ENCODE measurements around the gene DMRTC2. TPM values are rescaled to one million over a fixed set of nuclear protein-coding genes. Genes with fewer than 3 reads are reported as not detected.
A peak's percentile ranks its signal among the peaks of the same experiment; 100 is the strongest.

Gene DMRTC2
- total RNA-seq, 1 experiment from 2014 or later: not detected

- peak overlapping the region; percentile 14 for H3K4me3 Mint-ChIP-seq
- DNase-seq (ENCODE audit: low spot score): no peak
- H3K36me3 Mint-ChIP-seq: peaks cover 3% of the 10 kb centered on the region
- TF ChIP-seq GRHL2 (CRISPR knock-in tag; IDR thresholded peaks at IDR 0.05; ENCODE audit: insufficient replicate concordance, severe bottlenecking) (no peak), ELF4 (CRISPR knock-in tag; IDR thresholded peaks at IDR 0.05; ENCODE audit: low read depth) (no peak), HMGA2 (CRISPR knock-in tag; IDR thresholded peaks at IDR 0.05) (no peak), USF1 (CRISPR knock-in tag; IDR thresholded peaks at IDR 0.05) (no peak), TCF7 (CRISPR knock-in tag; IDR thresholded peaks at IDR 0.05; ENCODE audit: low read depth) (no peak), USF2 (CRISPR knock-in tag; IDR thresholded peaks at IDR 0.05) (no peak), PRDM15 (CRISPR knock-in tag; IDR thresholded peaks at IDR 0.05) (no peak), ZNF512 (CRISPR knock-in tag; IDR thresholded peaks at IDR 0.05; ENCODE audit: borderline replicate concordance) (no peak), MYBL2 (CRISPR knock-in tag; IDR thresholded peaks at IDR 0.05) (no peak), EMX1 (CRISPR knock-in tag; IDR thresholded peaks at IDR 0.05) (no peak), ZNF423 (CRISPR knock-in tag; IDR thresholded peaks at IDR 0.05) (no peak), ZNF396 (CRISPR knock-in tag; IDR thresholded peaks at IDR 0.05; ENCODE audit: borderline replicate concordance) (no peak), ZNF416 (CRISPR knock-in tag; IDR thresholded peaks at IDR 0.05) (no peak), GABPB1 (CRISPR knock-in tag; IDR thresholded peaks at IDR 0.05) (no peak)
- TF ChIP-seq, protein P1, sequence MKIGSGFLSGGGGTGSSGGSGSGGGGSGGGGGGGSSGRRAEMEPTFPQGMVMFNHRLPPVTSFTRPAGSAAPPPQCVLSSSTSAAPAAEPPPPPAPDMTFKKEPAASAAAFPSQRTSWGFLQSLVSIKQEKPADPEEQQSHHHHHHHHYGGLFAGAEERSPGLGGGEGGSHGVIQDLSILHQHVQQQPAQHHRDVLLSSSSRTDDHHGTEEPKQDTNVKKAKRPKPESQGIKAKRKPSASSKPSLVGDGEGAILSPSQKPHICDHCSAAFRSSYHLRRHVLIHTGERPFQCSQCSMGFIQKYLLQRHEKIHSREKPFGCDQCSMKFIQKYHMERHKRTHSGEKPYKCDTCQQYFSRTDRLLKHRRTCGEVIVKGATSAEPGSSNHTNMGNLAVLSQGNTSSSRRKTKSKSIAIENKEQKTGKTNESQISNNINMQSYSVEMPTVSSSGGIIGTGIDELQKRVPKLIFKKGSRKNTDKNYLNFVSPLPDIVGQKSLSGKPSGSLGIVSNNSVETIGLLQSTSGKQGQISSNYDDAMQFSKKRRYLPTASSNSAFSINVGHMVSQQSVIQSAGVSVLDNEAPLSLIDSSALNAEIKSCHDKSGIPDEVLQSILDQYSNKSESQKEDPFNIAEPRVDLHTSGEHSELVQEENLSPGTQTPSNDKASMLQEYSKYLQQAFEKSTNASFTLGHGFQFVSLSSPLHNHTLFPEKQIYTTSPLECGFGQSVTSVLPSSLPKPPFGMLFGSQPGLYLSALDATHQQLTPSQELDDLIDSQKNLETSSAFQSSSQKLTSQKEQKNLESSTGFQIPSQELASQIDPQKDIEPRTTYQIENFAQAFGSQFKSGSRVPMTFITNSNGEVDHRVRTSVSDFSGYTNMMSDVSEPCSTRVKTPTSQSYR (CRISPR knock-in tag; IDR thresholded peaks at IDR 0.05): no peak
- TF ChIP-seq, protein P2, sequence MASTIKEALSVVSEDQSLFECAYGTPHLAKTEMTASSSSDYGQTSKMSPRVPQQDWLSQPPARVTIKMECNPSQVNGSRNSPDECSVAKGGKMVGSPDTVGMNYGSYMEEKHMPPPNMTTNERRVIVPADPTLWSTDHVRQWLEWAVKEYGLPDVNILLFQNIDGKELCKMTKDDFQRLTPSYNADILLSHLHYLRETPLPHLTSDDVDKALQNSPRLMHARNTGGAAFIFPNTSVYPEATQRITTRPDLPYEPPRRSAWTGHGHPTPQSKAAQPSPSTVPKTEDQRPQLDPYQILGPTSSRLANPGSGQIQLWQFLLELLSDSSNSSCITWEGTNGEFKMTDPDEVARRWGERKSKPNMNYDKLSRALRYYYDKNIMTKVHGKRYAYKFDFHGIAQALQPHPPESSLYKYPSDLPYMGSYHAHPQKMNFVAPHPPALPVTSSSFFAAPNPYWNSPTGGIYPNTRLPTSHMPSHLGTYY (CRISPR knock-in tag; IDR thresholded peaks at IDR 0.05): no peak
- TF ChIP-seq, protein P3, sequence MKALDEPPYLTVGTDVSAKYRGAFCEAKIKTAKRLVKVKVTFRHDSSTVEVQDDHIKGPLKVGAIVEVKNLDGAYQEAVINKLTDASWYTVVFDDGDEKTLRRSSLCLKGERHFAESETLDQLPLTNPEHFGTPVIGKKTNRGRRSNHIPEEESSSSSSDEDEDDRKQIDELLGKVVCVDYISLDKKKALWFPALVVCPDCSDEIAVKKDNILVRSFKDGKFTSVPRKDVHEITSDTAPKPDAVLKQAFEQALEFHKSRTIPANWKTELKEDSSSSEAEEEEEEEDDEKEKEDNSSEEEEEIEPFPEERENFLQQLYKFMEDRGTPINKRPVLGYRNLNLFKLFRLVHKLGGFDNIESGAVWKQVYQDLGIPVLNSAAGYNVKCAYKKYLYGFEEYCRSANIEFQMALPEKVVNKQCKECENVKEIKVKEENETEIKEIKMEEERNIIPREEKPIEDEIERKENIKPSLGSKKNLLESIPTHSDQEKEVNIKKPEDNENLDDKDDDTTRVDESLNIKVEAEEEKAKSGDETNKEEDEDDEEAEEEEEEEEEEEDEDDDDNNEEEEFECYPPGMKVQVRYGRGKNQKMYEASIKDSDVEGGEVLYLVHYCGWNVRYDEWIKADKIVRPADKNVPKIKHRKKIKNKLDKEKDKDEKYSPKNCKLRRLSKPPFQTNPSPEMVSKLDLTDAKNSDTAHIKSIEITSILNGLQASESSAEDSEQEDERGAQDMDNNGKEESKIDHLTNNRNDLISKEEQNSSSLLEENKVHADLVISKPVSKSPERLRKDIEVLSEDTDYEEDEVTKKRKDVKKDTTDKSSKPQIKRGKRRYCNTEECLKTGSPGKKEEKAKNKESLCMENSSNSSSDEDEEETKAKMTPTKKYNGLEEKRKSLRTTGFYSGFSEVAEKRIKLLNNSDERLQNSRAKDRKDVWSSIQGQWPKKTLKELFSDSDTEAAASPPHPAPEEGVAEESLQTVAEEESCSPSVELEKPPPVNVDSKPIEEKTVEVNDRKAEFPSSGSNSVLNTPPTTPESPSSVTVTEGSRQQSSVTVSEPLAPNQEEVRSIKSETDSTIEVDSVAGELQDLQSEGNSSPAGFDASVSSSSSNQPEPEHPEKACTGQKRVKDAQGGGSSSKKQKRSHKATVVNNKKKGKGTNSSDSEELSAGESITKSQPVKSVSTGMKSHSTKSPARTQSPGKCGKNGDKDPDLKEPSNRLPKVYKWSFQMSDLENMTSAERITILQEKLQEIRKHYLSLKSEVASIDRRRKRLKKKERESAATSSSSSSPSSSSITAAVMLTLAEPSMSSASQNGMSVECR (CRISPR knock-in tag; IDR thresholded peaks at IDR 0.05; ENCODE audit: borderline replicate concordance): no peak
- POLR2A ChIA-PET: interaction anchor here (0.6 to 1.6 kb wide), 2 partner anchors 14 kb away, joined by 3 to 9 read pairs; no protein-coding TSS in a partner anchor
- peak overlapping the region; percentile 58 for H3K27ac Mint-ChIP-seq
- ATAC-seq: no peak
- CTCF ChIA-PET: interaction anchor here (0.7 to 3.3 kb wide), 11 partner anchors 9 to 94 kb away, joined by 3 to 23 read pairs (median 4); partner anchors contain the start of gene RABAC1
- peaks cover 40% of the 10 kb centered on the region for H3K4me1 Mint-ChIP-seq
- H3K27me3 Mint-ChIP-seq (ENCODE audit: low read depth): peaks cover 11% of the 10 kb centered on the region
- H3K9me3 Mint-ChIP-seq: no peaks in the 10 kb centered on the region
Measured at GRCh38 chr19:41886761-41887710, 42.2 kb downstream of the DMRTC2 start.
